Stimulated activated CD4-positive, alpha-beta T cell treated with anti-CD3 and anti-CD28 coated beads, TNF-alpha, amount 100 ng/mL, for 48 hours (primary cell): ENCODE measurements around the gene RPRD2.
"Not testable (repeated sequence)": the region's sequence is repeated elsewhere in the genome, so short reads cannot be mapped to it uniquely, and the experiment has no call there.

Experiments
- DNase-seq, 3 donors: peaks; one replicate each; pipeline ENCODE4 v3.0.0-alpha.2; 2020; ENCODE audit warnings: low read depth in 3 of 3

RPRD2 gene

DNA sequence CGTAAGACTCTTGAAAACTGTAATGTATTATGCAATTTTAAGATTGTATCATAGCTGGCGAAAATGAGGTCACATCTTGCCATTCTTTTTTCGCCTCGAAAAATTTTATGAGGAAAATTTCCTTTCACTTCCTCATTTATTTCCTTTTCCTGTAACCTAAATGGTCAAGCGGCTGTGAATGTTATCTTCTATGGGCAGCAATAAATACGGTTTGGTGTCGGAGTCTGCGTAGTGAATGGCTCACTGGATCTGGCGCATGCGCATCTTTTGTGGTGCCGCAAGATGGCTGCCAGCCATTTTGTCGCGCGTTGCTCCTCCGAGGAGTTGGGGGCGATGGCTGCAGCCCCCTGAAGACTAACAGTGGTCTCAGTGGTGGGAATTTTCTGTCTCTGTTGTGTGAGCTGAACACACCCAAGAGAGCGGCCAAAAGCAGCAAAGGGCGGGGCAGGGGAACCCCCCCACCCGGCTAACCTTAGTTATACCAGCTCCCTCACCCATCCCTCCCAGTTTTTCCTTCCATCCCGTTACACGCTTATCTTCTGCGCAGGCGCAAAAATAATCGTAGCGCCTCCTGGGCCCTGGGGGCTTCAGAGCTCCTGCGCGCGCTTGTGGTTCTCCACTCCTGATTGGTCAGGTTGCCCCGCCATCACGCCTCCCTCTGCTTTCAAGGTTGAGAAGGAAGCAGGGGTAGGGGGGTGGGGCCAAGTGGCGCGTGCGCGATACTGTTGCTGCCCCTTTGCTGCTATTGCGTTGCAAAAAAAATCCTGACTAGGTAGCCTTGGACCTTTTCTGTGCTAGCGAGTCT, at the start of gene RPRD2:
Gene RPRD2, plus strand, starts transcription at position 722 of the 805 bp plus-strand sequence. CDS start 568 bp downstream, outside the sequence.
- peak; percentile 96 to 99 (median 97) for DNase-seq

DNA sequence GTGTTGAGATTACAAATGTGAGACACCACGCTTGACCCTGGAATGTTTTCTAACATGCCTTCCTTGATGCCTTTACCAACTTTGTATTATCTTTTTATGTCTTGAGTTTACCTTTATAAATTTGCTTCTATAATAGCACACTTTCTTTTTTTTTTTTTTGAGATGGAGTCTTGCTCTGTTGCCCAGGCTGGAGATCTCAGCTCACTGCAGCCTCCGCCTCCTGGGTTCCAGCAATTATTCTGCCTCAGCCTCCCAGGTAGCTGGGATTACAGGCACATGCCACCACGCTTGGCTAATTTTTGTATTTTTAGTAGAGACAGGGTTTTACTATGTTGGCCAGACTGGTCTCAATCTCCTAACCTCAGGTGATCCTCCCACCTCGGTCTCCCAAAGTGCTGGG, 49.3 kb upstream of the RPRD2 start:
- not testable (repeated sequence) for DNase-seq

DNA sequence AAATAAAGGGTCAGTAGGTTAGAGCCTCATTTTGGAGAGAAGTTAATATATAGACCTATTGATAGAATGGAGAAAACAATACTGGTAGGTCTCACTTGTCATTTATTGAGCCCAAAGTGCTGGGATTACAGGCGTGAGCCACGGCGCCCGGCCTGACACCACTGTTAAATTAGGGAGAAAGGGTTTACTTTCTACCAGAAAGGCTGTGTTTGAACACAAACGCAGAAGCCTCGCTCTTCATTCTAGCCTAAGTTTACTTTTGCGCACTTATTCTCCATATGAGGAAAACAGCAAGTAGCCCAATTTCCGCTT, 43.3 kb upstream of the RPRD2 start:
- no peak for DNase-seq

DNA sequence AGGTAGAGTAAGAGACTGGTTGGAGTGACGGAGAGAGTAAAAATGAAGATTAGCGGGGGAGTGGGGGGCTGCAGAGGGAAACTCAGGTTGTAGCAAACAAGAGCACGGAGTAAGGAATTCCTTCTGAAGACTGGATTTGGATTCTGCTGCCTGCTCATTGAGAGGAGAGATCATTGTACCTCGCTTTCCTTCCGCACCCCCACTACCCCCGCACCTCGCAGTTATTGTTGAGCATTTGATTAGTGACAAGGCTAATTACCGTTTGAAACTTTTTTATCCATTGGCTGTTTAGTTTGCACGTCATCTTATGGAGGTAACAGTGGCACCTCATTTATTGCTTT, 42.2 kb upstream of the RPRD2 start:
- no peak for DNase-seq

DNA sequence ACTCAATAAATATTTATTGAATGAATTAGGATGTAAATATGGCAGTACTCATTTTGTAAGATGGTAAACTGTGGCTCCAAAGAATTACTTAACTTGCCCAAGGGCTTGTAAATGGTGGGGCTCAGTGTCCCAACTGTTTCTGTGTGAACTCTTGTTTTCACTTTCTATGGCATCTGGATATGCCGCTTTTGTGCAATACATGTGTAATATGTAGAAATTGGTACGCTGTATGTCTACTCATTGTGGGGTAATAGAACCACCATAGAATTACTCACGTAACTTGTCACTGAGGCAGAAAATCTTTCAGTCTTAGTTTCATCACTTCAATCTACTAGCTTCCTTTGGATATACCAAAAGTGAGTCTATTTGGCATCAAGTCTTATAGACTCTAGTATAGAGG, 41.6 kb upstream of the RPRD2 start:
- peak in 1 of 3 donors; percentile 3 for DNase-seq

DNA sequence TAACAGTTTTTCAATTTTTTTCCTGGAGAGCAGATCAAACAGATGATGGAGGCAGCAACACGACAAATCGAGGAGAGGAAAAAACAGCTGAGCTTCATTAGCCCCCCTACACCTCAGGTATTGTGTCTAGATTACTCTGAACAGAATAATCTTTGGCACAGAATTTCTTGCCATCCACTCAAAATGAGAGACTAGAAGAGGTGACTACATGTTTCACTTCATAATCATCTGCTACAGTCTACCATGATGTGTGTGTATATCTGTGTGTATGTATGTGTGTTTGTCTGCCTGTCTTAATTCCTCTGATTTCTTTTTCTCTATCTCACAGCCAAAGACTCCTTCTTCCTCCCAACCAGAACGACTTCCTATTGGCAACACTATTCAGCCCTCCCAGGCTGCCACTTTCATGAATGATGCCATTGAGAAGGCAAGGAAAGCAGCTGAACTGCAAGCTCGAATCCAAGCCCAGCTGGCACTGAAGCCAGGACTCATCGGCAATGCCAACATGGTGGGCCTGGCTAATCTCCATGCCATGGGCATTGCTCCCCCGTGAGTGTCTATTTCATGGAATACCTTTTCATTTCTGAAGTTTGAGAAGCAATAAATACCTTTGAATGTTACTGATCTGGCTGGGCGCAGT, 31.2 kb upstream of the RPRD2 start:
- DNase-seq = no peak

DNA sequence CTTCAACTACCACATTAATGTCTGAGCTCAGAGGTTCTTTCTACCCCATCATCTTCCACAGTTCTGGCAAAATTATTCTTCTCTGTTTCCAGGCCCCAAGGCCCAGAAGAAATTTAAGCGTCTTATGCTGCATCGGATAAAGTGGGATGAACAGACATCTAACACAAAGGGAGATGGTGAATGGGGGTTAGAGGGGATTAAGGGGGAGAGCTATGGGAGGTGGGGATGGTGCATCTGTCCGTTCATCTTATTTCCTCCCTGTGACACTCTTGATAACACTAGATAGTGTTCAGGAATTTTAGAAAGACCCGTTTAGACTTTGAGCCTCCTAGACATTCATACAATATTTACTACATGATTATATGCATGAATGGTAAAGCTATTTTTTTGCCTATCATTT, 17.6 kb upstream of the RPRD2 start:
- no peak for DNase-seq

DNA sequence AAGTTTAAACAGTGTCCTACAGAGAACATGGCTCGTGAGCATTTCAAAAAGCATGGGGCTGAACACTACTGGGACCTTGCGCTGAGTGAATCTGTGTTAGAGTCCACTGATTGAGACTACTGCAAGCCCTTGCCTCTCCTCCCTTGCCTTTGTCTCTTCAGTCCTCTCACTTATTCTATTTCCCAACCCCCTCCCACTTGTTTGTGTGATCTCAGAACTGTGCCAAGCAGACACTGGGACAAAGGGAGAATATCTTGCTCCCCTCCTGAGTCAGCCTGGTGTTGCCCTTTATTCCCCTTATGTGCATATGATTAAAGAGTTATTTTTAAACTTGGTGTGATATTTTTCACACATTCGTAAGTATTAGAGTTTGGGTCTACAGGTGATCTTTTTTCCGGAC, 11.1 kb upstream of the RPRD2 start:
- DNase-seq = no peak

DNA sequence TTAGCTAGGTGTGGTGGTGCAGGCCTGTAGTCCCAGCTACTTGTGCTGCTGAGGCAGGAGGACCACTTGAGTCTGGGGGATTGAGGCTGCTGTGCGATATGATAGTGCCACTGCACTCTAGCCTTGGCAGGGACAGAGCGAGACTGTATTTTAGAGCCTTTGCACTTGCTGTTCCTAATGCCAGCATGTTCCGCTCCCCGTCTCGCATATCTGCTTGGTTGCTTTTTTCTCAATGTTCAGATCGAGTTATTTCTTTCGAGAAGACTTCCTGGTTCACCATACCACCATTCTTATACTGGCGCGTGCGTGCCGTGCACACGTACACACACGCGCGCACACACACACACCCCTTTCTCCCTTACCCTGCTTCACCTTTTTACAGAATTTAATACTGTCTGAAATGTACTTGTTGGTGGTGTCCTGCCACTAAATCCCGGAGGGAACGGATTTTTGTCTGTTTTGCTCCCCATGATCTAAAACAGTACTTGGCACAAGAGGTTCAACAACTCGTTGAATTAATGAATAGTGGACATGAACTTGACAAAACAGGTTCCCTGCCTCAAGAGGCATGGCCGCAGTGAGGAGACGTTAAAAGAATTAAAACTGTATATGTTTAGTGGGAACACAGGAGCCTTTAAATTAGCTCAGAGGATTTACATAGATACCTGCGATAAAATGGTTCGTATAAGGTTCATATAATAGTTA, 1.1 kb upstream of the RPRD2 start:
- DNase-seq = no peak

DNA sequence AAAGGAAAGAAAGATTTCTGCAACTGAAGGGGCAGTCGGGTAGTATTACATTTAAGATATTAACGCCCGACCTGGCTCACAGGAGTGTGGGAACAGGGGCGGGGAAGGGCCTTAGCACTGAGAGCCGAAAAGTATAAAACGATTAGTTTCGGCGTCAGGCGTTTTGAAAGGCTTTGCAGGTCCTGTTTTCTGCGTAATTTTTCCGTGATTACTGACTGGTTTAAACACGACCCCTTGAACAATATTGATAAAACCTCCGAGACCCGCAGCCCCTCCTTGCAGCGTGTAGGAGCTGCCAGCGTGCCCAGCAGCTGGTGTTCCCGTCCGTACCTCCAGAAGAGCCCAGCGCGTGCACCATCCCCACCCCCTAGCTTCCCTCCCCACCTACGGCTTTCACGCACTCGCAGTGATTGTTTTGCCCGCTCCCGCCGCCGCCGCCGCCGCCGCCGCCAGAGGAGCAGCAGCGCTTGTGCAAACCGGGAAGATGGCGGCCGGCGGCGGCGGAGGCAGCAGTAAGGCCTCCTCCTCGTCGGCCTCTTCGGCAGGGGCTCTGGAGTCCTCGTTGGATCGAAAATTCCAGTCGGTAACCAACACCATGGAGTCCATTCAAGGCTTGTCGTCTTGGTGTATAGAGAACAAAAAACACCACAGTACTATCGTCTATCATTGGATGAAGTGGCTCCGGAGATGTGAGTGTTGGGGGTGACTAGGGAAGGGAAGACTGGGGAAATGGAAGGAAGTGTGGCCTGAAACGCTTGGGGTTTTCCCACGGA, 470 bp downstream of the RPRD2 start:
- DNase-seq = peak; percentile 64 to 70 (median 66)

DNA sequence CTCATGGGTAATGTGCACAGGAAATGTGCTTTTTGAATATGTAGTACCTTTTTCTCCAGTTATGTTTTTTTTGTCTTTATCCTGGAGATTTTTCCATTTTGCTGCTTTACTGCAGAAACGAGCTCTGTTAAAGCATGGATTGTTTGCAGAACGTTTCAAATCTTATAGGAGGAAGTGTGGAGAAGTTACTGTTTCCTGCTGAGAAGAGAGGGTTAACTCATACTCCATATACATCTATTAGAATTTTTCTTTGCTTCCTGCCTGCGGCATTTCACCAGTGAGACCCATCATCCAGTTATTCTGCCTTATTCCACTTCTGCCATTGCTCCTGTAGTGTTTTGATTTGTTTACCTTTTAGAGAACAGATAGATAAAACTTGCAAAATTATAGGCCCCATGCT, 2.0 kb downstream of the RPRD2 start:
- no peak for DNase-seq

DNA sequence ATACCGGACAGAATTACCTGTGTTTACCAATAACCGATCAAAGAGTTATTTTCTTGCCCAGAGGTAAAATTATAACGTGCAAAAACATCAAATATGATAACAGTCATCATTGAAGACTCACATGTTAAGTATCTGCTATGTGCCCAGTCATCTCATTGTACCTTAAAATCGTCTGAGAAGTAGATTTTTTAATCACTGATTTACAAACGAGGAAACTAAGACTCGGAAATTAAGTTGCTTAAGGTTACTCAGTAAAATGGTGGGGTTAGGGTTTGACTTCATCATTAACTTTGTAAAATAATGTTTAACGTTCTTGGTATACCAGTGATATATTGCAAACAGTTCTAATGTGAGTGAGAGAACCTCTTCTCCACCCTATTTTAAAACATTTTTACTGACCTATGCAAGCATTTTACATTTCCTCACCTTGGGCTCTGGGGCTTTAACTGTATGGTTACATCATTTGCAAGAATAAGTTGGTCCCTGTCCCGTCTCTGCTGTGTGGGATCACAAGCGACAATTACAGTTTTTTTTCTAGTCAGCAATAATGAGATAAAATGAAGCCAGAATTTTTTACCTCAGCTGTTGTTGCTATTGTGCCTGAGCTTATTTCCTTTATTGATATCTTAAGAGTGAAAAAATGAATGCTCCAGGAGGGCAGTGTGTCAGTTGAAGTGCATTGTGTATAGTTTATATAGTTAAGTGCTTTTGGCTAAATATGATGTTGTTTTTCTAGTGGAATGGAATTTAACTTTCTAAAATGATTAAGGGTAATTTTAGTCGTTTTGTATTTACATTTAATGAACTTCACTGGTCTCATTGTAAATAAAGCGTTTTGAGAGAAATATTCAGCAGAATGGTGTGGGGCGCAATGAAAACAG, 2.7 kb downstream of the RPRD2 start:
- no peak for DNase-seq

DNA sequence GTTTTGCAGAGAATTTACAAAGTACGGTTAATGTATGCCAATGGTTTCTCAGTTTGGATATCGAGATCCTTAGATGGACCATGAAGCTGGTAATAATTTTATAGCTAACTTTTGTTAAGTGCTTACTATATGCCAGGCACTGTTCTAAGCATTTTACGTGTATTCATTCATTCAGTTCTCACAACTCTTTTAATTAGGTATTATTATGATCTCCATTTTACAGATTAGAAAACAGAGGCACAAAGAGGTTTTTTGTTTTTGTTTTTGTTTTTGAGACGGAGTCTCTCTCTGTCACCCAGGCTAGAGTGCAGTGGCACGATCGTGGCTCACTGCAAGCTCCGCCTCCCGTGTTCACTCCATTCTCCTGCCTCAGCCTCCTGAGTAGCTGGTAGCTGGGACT, 7.2 kb downstream of the RPRD2 start:
- no peak for DNase-seq

DNA sequence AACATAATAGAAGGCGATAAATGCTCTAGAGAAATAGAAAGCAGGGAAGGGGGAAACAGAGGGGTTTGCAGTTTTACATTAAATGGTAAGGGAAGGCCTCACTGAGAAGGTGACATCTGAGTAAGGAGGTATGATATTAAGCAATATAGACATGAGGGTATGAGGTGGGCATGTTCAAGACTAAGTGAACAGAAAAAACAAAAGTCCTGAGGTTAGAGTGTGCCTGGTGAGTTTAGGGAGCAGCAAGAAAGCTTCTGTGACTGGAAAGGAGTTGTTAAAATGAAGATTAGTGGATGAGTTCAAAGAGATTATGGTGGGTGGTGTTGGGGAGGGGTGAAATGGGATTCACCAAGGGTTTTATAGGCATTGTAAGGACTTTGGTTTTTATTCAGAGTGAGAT, 8.6 kb downstream of the RPRD2 start:
- DNase-seq = no peak

DNA sequence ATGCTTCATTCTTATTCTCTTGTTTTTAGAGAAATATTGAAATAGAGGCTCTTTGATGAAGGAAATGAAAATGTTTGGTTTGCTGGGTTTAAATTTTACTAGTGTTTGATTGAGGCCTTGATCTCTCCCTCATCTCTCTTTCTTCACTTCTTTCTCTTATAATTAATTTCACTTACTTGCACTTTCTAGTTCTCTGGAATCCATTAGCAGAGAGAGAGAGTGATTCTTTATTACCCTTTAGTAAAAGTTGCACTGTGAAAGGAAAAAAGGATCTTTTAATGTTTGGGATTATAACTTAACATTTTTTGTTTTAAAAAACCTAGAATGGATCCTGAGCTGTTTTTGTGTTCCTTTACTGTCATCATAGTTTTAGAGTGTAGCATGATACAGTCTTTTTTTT, 12.2 kb downstream of the RPRD2 start:
- DNase-seq = no peak

DNA sequence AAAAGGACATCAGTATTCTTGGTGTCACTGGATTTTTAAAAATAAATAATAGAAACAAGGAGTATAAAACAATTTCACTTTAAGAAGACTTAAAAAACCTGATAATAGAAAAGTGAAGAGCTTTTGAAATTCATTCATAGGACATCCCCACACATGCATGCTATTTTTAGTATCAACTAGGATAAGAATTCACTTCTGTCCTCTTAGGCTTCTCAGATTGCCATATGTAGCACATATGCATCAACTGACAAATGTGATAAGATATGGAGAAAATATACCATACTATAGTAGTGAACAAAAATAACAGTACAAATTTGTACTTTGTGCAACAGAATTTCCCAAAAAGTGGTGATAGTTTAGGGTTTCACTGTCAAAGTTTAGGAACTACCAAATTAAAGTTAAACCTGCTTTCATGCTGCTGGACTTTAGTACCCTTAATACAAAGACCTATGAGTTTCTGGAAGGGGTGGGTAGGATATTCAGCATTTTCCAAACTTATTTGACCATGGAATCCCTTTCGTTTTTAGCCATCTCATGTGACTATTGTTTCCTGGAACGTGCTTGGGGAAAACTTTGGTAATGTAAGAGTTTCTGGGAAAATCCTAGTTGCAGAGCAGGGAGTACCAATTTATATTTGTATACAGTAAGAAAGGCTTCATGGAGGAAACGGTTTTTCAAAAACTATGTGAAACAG, 19.8 kb downstream of the RPRD2 start:
- no peak for DNase-seq

DNA sequence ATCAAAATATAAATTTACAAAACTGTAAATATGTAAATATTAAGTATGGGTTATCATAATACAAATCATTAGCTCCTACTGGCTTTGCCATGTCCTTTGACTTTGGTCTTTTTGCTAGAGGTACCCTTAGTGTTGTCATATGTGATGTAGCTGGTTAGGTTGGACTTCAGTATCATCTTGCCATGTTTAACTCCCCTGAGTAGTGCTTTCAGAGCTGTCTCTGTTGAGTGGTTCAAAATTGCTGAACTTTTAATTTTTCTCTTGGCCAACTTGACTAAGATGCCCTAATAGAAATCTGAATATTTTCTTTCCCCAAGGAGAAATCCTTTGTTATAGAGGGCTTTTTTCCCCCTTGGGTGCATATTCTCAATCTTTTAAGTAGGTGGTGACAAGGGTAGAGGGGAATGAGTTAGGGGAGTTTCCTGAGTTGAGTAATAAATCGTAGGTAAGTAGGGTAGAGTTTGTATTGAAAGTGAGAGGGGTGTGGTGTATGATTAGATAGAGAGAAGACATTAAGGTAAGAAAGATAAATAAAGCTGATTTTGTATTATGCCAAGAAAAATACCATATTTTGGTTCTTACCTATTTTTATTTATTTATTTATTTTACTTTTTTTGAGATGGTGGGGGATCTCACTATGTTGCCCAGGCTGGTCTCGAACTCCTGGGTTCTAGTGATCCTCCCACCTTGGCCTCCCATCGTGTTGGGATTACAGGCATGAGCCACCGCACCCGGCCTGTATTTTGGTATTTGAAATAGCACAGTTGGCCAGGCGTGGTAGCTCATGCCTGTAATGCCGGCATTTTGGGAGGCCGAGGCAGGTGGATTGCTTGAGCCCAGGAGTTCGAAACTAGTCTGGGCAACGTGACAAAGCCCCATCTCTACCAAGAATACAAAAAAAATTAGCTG, 21.8 kb downstream of the RPRD2 start:
- DNase-seq = no peak

DNA sequence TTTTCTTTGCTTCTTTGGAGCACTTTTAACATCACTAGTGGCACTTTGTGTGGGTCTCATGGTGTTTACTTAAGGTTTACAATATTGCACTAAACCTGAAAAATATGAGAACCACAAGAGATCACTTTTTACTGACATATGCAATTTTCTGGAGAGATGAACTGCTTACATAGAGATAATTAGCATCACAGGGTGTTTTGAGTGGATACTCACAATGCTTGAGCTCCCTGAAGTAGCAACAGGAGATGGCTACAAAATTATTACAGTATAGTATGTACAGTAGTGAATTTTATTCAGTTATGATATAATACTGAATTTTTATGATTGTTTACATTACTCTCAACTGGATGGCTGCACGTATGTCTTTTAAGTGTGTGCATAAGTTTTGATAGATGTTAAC, 22.6 kb downstream of the RPRD2 start:
- no peak for DNase-seq

DNA sequence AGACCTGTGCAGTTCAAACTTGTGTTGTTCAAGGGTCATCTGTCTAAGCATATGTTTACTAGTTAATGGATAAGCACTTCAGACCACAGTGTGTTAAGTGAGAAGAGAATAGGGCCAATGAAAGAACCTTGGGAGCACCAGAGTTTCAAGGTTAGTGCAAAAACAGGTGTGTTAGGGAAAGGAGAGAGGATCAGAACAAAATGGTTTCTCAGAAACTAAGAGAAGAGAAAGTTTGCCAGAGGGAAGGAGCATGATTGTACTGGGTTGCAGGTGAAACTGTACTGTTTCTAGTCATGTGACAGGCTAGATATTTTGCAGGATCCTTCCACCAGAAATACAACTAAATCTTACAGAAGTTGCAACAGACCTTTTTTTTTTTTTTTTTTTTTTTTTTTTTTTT, 23.3 kb downstream of the RPRD2 start:
- no peak for DNase-seq

DNA sequence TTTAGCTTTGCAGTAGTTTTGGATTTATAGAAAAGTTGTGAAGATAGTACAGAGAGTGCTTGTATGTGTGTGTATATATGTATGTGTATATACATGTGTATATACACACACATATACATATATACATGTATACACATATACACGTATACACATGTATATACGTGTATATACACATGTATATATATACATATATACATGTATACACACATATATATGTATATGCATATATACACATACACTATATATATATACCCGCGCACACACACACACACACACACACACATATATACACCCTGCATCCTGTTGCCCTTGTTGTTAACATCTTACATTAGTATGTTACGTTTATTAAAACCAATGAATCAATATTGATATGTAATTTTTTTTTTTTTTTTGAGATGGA, 24.3 kb downstream of the RPRD2 start:
- DNase-seq = no peak
